ENCODE measurements around the gene CALN1. TPM values are rescaled to one million over a fixed set of nuclear protein-coding genes. Genes with fewer than 3 reads are reported as not detected.

The CALN1 gene
- polyA plus RNA-seq, 1 experiment = not detected

DNA sequence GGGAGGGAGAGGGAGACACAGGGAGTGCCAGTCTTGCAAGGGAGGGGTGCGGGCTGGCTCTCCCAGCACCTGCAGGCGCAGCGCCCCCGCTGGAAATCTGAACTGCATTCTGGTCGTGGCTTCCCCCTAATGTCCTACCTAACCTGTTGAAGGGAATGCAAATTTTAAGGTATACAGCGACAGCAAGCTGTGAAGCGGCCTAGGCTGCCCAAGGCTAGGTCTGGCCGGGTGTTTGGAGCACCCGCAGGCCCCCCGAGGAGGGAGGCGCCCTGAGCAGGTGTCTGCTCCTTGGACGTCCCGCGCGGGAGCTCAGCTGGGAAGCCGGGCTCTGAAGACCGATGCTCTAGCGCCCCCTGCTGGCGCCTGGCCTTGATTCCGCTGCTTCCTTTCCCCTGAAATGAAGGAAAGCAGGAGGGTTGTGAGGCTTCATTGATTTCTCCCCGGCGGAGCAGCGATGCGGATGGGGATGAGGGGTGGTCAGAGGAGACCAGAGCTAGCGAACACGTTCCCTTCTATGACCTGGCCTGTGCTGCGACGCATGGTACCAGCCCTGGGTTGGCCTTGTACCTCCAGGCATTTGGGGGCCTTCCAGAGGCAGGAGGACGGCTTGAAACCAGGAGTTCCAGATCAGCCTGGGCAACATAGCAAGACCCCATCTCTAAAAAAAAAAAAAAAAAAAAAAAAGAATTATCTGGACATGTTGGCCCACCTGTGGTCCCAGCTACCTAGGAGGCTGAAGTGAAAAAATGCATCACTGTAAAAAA, 678.8 kb downstream of the CALN1 start:
- TF ChIP-seq, protein P1, sequence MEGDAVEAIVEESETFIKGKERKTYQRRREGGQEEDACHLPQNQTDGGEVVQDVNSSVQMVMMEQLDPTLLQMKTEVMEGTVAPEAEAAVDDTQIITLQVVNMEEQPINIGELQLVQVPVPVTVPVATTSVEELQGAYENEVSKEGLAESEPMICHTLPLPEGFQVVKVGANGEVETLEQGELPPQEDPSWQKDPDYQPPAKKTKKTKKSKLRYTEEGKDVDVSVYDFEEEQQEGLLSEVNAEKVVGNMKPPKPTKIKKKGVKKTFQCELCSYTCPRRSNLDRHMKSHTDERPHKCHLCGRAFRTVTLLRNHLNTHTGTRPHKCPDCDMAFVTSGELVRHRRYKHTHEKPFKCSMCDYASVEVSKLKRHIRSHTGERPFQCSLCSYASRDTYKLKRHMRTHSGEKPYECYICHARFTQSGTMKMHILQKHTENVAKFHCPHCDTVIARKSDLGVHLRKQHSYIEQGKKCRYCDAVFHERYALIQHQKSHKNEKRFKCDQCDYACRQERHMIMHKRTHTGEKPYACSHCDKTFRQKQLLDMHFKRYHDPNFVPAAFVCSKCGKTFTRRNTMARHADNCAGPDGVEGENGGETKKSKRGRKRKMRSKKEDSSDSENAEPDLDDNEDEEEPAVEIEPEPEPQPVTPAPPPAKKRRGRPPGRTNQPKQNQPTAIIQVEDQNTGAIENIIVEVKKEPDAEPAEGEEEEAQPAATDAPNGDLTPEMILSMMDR (IDR thresholded peaks at IDR 0.05; ENCODE audit: low read depth, low read length) = peak; percentile 74
- H3K9me3 ChIP-seq (ENCODE audit: control insufficient read depth, insufficient read depth, low read length) = no peaks in the 10 kb centered on the region; the same call in 1 of the 2 replicates
- ChIA-PET POLR2A (no interaction called here), CTCF (interaction anchor here (1.0 to 1.5 kb wide), 5 partner anchors 20 to 905 kb away, joined by 3 to 6 read pairs (median 4); no protein-coding TSS in a partner anchor)
- peak; percentile 2 for DNase-seq (ENCODE audit: low read depth, low spot score)
- no peak overlapping the region for H3K27ac ChIP-seq (ENCODE audit: low read depth, low read length)
- no peaks in the 10 kb centered on the region for H3K27me3 ChIP-seq (ENCODE audit: control insufficient read depth, insufficient read depth, low read length)
- H3K4me3 ChIP-seq (ENCODE audit: low read depth, low read length) = no peak overlapping the region

DNA sequence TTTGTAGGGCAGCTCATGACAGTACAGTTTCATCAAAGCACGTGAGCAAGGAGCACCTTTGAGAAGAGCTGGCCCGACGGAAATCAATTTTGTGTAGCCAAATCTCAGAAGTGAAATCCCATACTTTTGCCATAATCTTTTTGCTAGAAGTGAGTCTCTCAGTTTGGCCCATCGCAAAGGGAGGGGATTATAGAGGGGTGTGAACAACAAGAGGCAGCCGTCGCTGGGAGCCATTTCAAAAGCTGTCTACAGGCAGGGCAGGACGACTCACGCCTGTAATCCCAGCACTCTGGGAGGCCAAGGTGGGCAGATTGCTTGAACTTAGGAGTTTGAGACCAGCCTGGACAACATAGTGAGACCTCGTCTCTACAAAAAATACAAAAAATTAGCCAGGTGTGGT, 680.4 kb downstream of the CALN1 start:
- Histone ChIP-seq H3K4me3 (ENCODE audit: low read depth, low read length) (no peak overlapping the region), H3K9me3 (ENCODE audit: control insufficient read depth, insufficient read depth, low read length) (no peaks in the 10 kb centered on the region; the same call in 1 of the 2 replicates), H3K27me3 (ENCODE audit: control insufficient read depth, insufficient read depth, low read length) (no peaks in the 10 kb centered on the region), H3K27ac (ENCODE audit: low read depth, low read length) (no peak overlapping the region)
- POLR2A ChIA-PET = no interaction called here
- TF ChIP-seq, protein P1 (IDR thresholded peaks at IDR 0.05; ENCODE audit: low read depth, low read length) = no peak
- CTCF ChIA-PET = interaction anchor here (0.6 to 1.2 kb wide), 3 partner anchors 660 to 902 kb away, joined by 4 to 6 read pairs (median 4); no protein-coding TSS in a partner anchor
- DNase-seq (ENCODE audit: low read depth, low spot score) = no peak

Small RNA genes within 50 kb of the gene (small RNA-seq; reads per million reads assigned to genes)
- gene AC005011.1 (ENCODE audit: insufficient read length, low read depth) = not detected
- gene RNA5SP232 (ENCODE audit: insufficient read length, low read depth) = 1.1 reads per million

All from AG04450 (cell line).